Right lobe of liver (tissue), 4 donors: ENCODE data around the gene CLMN.

ENCODE experiments used
- CTCF ChIP-seq, 4 donors: fragments of 200-600 bp in 3 of 4; fragments of 450-650 bp in 1 of 4; IDR thresholded peaks; one replicate each; pipeline versions ENCODE4 v1.5.1 to v1.8.0; 2016 to 2022; ENCODE audit warnings: antibody characterized with exemption in 4 of 4, mild to moderate bottlenecking in 2 of 4
- POLR2A ChIP-seq: fragments of 450-650 bp; IDR thresholded peaks from one replicate; pipeline ENCODE4 v1.6.1; 2017; ENCODE audit warnings: antibody characterized with exemption, mild to moderate bottlenecking
- donor health status: DM: no; HTN: no; CAD: no.
- donor health status: DM: no; HTN: no; CAD: no.
- donor health status: DM: no; HTN: yes; CAD: no.

- TF ChIP-seq CTCF (IDR thresholded peaks at IDR 0.05) (no peak), POLR2A (no peak)
Observed at GRCh38 chr14:95198320-95198719, 121.4 kb downstream of the CLMN start.
